Right cardiac atrium (tissue), 5 donors: ENCODE data around the gene MPDU1. TPM values are rescaled to one million over a fixed set of nuclear protein-coding genes. Genes with fewer than 3 reads are reported as not detected.

Source experiments
- ATAC-seq, 2 donors: fragments of 200-7000 bp; cut with Tn5 transposase; one replicate each; pipeline versions ENCODE4 v1.8.0 to v1.9.1; 2020; ENCODE audit warnings: moderate library complexity in 2 of 2, mild to moderate bottlenecking in 1 of 2
- DNase-seq, 3 donors: peaks; one replicate each; pipeline ENCODE4 v3.0.0-alpha.2; 2020
- H3K27ac ChIP-seq: one replicate; pipeline ENCODE4 v1.5.1; 2013; ENCODE audit warnings: mild to moderate bottlenecking, low read length, control low read depth, moderate library complexity
- H3K27me3 ChIP-seq: one replicate; pipeline ENCODE4 v1.6.1; 2013; ENCODE audit not compliant: control insufficient read depth, insufficient read depth
- H3K4me1 ChIP-seq: one replicate; pipeline ENCODE4 v1.6.1; 2013; ENCODE audit warnings: low read length; ENCODE audit not compliant: control insufficient read depth, insufficient read depth
- H3K4me3 ChIP-seq: one replicate; pipeline ENCODE4 v1.5.1; 2013; ENCODE audit warnings: low read length, control low read depth
- H3K9me3 ChIP-seq: one replicate; pipeline ENCODE4 v1.6.1; 2013; ENCODE audit warnings: low read length; ENCODE audit not compliant: control insufficient read depth
- WGBS: extraction: QIAGEN DNeasy Blood & Tissue Kit; methylation state at CpG from one replicate; pipeline ENCODE4 v1.1.7; 2013; 5-methylcytosine and 5-hydroxymethylcytosine counted together
- intact Hi-C, 4 donors: fragments of 100-400 bp; cut with DNase I; formaldehyde crosslinking; loops; one replicate each; pipeline versions ENCODE4 v1.11.0 to v1.14.0; 2022 to 2023
- long read RNA-seq, 4 donors: library from polyadenylated mRNA; unstranded; transcript quantifications; one replicate each; pipeline ENCODE4 v2.0.0, GENCODE V29; 2020 to 2021
- polyA plus RNA-seq: library from polyadenylated mRNA; stranded (reverse); fragments of 200-250 nt; gene quantifications from one replicate; pipeline ENCODE4 v1.2.3, GENCODE V29; 2013
- total RNA-seq, 4 donors: library from RNA; stranded (reverse); fragmentation: NEBNext Ultra II Directional; extraction: Animal tissue kit (Norgen Biotek cat#: 25700); gene quantifications; one replicate each; pipeline ENCODE4 v1.2.1, GENCODE V29; 2021
- donor health status: healthy with polysubstance abuse.
- donor health status: DM: no; HTN: yes; CAD: no.
- donor health status: DM: no; HTN: no; CAD: no.
- donor health status: DM: no; HTN: yes; CAD: no; lungs with severe emphysema.
- donor health status: DM: yes; HTN: yes; CAD: no.

The MPDU1 gene
- total RNA-seq (10 to 100 TPM; 19.3 to 32.7 (median 29.4) TPM), polyA plus RNA-seq (43.7 TPM)
- long read RNA-seq, donor 1, transcript MPDU1-201 (7 exons, 1,601 nt): major isoform, 7 of 13 reads
- long read RNA-seq, donor 1, partial matches to known transcripts: 2 of 13 reads
- long read RNA-seq, donor 1, other reads (novel, unspliced or antisense): 0 of 13 reads
- long read RNA-seq, donor 2, transcript MPDU1-201 (7 exons, 1,601 nt): major isoform, 8 of 13 reads
- long read RNA-seq, donor 2, partial matches to known transcripts: 3 of 13 reads
- long read RNA-seq, donor 2, other reads (novel, unspliced or antisense): 0 of 13 reads
- long read RNA-seq, donor 3, transcript MPDU1-201 (7 exons, 1,601 nt): major isoform, 28 of 43 reads
- long read RNA-seq, donor 3, partial matches to known transcripts: 6 of 43 reads
- long read RNA-seq, donor 3, other reads (novel, unspliced or antisense): 3 of 43 reads
- long read RNA-seq, donor 4, transcript MPDU1-201 (7 exons, 1,601 nt): major isoform, 7 of 12 reads
- long read RNA-seq, donor 4, partial matches to known transcripts: 2 of 12 reads
- long read RNA-seq, donor 4, other reads (novel, unspliced or antisense): 2 of 12 reads

GRCh38 chr17:7583253-7584109, at the start of gene MPDU1:
TSS of gene MPDU1 (plus strand) at chr17:7583852. CDS start at chr17:7583863, 11 bp downstream.
- 13% methylated on average over 69 of the region's 69 CpGs for WGBS
- intact Hi-C loops: loop anchor here in 2 of 4 donors (10.0 kb wide), 2 partner anchors 101 to 229 kb away; partner anchors contain the start of genes KCTD11 (in 1 of the 2), TMEM95 (in 1 of the 2), TP53 (in 1 of the 2) and WRAP53 (in 1 of the 2)
- Histone ChIP-seq H3K27me3 (no peaks in the 10 kb centered on the region), H3K4me3 (peak within 1 kb of the TSS; percentile 69), H3K9me3 (no peaks in the 10 kb centered on the region), H3K27ac (peak within 1 kb of the TSS; percentile 88), H3K4me1 (peaks cover 19% of the 10 kb centered on the region)
- DNase-seq (peak; percentile 98 to 99 (median 99)), ATAC-seq (peak; percentile 82 to 87)

DNA sequence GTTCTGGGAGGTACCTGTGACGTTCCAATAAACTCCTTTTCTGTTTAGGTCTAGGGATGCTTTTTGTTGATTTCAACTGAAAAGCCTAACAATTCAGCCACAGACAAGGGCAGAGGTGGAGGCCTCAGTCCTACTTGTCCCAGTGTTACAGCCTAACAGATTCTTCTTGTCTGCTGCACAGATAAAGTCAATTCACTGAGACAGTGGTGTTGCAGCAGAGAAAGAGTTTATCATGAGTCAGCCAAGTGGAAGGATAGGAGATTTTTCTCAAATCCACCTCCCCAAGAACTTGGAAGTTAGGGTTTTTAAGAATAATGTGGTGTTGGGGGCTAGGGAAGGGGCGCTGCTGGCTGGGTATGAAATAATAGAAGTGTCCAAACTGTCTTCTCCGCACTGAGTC, 45.6 kb upstream of the MPDU1 start:
- DNase-seq: no peak

DNA sequence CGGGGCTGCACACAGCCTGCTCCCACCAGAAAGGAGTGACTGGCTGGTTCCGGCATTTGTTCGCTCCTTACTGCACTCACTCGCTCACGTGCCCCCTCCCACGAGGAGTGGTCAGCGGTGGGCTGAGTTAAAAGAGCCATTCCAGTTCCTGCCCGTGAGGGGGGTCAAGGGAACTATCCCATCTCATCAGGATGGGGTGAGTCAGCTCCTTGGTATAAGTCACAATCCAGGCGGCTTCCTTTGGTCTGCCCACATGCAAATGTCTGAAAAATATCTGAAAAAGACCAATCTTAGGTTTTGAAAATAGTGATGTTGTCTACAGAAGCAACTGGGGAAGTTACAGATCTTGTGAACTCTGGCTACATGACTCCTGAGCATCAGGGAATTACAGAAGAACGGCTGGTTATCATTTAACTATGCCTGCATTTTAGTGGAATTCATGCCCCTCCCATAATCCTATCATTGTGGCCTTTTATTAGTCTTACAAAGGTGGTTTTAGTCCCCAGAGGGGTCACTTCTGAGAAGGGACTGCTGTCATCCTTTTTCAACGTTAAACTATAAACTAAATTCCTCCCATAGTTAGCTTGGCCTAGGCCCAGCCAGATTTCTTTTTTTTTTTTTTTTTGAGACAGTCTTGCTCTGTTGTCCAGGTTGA, 44.6 kb upstream of the MPDU1 start:
- Histone ChIP-seq H3K9me3 (peaks cover 2% of the 10 kb centered on the region), H3K27me3 (no peaks in the 10 kb centered on the region), H3K4me3 (no peak overlapping the region), H3K4me1 (peaks cover 2% of the 10 kb centered on the region), H3K27ac (no peak overlapping the region)
- DNase-seq (no peak), ATAC-seq (no peak)
- 77% methylated on average over 11 of the region's 11 CpGs for WGBS
- intact Hi-C loops: no loop called here

More for the DNA sequence above, 45.6 kb upstream of the MPDU1 start:
- intact Hi-C loops: no loop called here
- peaks cover 2% of the 10 kb centered on the region for H3K9me3 ChIP-seq
- H3K4me1 ChIP-seq: no peaks in the 10 kb centered on the region
- ATAC-seq: no peak
- no peak overlapping the region for H3K4me3 ChIP-seq
- WGBS: 77% methylated on average over 3 of the region's 3 CpGs
- no peak overlapping the region for H3K27ac ChIP-seq
- H3K27me3 ChIP-seq: no peaks in the 10 kb centered on the region

DNA sequence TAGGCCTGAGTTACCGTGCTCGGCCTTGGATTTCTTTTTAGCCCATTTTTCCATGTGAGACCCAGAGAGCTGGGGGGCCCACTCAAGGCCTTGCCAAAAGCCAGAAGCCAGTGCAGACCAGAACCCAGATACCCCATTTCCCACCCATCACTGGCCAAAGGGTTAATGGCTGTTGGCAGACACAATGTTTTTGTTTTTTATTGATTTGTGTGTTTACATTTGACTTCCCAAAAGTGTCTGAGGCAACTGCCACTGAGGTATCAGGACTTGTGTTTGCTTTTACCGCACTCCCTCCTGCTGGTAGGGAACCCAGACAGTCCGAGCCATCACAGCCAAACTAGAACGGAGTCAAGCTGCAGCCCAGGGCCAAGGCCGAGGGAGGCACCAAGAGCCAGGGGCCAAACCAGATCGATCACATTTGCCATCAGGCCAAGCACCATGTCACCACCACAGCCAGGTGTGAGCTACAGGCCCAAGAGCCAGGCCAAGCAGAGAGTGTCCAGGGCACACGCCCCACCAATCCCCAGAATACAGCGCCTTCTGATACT, 42.5 kb upstream of the MPDU1 start:
- Histone ChIP-seq H3K9me3 (peaks cover 2% of the 10 kb centered on the region), H3K4me1 (peaks cover 4% of the 10 kb centered on the region), H3K27ac (no peak overlapping the region), H3K27me3 (no peaks in the 10 kb centered on the region), H3K4me3 (no peak overlapping the region)
- ATAC-seq: no peak
- no peak for DNase-seq
- WGBS: 93% methylated on average over 9 of the region's 9 CpGs
- intact Hi-C loops: no loop called here

- DNase-seq: no peak
- Histone ChIP-seq H3K4me3 (no peak overlapping the region), H3K4me1 (peaks cover 4% of the 10 kb centered on the region), H3K27me3 (no peaks in the 10 kb centered on the region), H3K9me3 (no peaks in the 10 kb centered on the region), H3K27ac (no peak overlapping the region)
- intact Hi-C loops: no loop called here
- 51% methylated on average over 6 of the region's 6 CpGs for WGBS
- no peak for ATAC-seq
Observed at GRCh38 chr17:7544911-7545310, 38.7 kb upstream of the MPDU1 start.

DNA sequence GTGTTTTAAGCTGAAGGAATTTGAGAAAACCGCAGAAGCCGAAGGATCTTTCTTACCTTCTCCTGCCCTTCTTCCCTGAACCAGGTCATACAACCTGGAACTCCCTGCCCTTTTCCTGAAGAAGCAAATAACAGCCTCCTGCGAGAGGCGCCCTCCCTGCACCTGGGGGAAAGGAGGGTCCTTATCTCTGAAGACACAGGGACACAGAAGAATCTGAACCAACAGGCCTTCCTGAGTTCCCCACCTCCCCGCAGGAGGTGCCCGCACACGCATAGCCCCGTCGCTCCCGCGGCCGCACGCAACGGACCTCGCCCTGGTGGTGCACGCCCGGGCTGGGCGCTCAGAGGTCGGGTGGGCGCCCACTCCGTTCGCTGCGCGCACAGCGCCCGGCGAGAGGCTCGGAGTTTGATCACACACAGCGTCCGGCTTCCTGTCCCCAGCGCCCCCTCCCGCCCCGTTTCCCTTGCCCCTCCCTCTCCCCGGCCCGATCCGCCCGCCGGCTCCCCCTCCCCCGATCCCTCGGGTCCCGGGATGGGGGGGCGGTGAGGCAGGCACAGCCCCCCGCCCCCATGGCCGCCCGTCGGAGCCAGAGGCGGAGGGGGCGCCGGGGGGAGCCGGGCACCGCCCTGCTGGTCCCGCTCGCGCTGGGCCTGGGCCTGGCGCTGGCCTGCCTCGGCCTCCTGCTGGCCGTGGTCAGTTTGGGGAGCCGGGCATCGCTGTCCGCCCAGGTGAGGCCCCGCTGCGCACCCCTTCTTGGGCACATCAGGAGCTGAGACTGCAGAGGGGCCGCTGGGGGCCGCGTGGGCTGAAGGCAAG, 34.9 kb upstream of the MPDU1 start, which contains the start of gene TNFSF12:
TSS of gene TNFSF12 (plus strand) at position 474 of the 816 bp plus-strand sequence. CDS start at position 570, 96 bp downstream.
- intact Hi-C loops: no loop called here
- Histone ChIP-seq H3K4me3 (peak within 1 kb of the TSS; percentile 78), H3K27ac (peak within 1 kb of the TSS; percentile 92), H3K4me1 (peaks cover 4% of the 10 kb centered on the region), H3K9me3 (no peaks in the 10 kb centered on the region), H3K27me3 (no peaks in the 10 kb centered on the region)
- 1% methylated on average over 65 of the region's 65 CpGs for WGBS
- DNase-seq (peak; percentile 75 to 92 (median 92)), ATAC-seq (peak; percentile 90 to 91)

- H3K4me1 ChIP-seq: no peaks in the 10 kb centered on the region
- intact Hi-C loops: loop anchor here in 1 of 4 donors (10.0 kb wide), 1 partner anchor 195 kb away; the partner anchor contains the start of genes KCTD11 and TMEM95
- H3K4me3 ChIP-seq: peak overlapping the region; percentile 78
- H3K9me3 ChIP-seq: no peaks in the 10 kb centered on the region
- peak overlapping the region; percentile 83 for H3K27ac ChIP-seq
- DNase-seq (no peak), ATAC-seq (peak; percentile 58 to 71)
- no peaks in the 10 kb centered on the region for H3K27me3 ChIP-seq
- WGBS: 26% methylated on average over 20 of the region's 20 CpGs
Observed at GRCh38 chr17:7549401-7550055, 34.1 kb upstream of the MPDU1 start.

GRCh38 chr17:7550344-7550743, 33.3 kb upstream of the MPDU1 start:
- DNase-seq (no peak), ATAC-seq (no peak)
- Histone ChIP-seq H3K27ac (peak overlapping the region; percentile 44), H3K4me3 (no peak overlapping the region), H3K4me1 (no peaks in the 10 kb centered on the region), H3K9me3 (no peaks in the 10 kb centered on the region), H3K27me3 (no peaks in the 10 kb centered on the region)
- intact Hi-C loops: loop anchor here in 1 of 4 donors (10.0 kb wide), 1 partner anchor 196 kb away; the partner anchor contains the start of genes KCTD11 and TMEM95
- WGBS: 27% methylated on average over 6 of the region's 6 CpGs

- WGBS: 80% methylated on average over 4 of the region's 4 CpGs
- H3K9me3 ChIP-seq: no peaks in the 10 kb centered on the region
- H3K27ac ChIP-seq: no peak overlapping the region
- H3K4me1 ChIP-seq: no peaks in the 10 kb centered on the region
- ATAC-seq (no peak), DNase-seq (no peak)
- H3K4me3 ChIP-seq: no peak overlapping the region
- no peaks in the 10 kb centered on the region for H3K27me3 ChIP-seq
- intact Hi-C loops: loop anchor here in 1 of 4 donors (10.0 kb wide), 1 partner anchor 197 kb away; the partner anchor contains the start of genes KCTD11 and TMEM95
Observed at GRCh38 chr17:7551396-7551795, 32.3 kb upstream of the MPDU1 start.
